ENCODE data around the gene MITF. TPM values are rescaled to one million over a fixed set of nuclear protein-coding genes. Genes with fewer than 3 reads are reported as not detected.

The MITF gene
- total RNA-seq, 1 experiment from 2014 or later, result 40.3 TPM

DNA sequence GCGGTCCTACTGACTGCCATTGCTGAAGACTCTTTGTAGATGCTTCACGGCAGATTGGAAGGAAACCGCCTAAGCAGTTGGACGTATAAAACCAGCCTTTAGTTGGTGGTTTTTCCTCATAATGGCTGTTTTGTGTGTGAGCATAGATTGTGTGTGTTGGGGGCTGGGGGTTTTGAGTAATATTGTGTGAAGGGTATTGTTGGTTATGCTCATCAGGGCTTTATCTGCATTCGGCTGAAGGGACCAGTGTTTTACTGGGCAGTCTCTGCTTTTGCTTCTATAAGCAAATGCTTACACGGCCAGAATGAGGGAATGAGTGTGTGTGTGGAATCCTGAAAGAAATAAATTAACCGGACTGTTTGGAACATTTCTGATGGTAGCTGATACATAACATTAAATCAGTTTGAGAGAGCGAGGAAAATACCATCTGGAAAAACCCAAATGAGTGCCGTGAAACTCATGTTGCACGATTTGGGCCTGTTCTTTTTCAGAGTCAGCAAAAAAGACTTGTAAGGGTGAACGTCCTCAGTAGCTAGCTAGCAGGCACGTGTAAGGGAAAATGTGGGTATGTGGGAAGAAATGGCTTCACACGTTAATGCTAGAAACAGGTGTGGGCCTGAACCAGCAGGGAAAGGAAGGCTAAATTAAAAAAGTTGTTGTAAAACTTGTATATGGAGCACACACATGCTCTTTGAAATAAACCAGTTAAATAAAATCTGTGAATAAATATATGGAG lies 1.9 kb downstream of the MITF start:
- no TSS peak for BruUV-seq (replicated peaks)
- Mint-ChIP-seq H3K4me3 (ENCODE audit: low read depth, unreplicated experiment) (no peak overlapping the region), H3K9me3 (ENCODE audit: low read depth, unreplicated experiment) (no peaks in the 10 kb centered on the region), H3K4me1 (ENCODE audit: low read depth, unreplicated experiment) (no peaks in the 10 kb centered on the region), H3K36me3 (ENCODE audit: insufficient read depth, unreplicated experiment) (peaks cover 18% of the 10 kb centered on the region), H3K27ac (ENCODE audit: unreplicated experiment) (no peak overlapping the region), H3K27me3 (ENCODE audit: unreplicated experiment) (peaks cover 12% of the 10 kb centered on the region)
- TF ChIP-seq, protein P1, sequence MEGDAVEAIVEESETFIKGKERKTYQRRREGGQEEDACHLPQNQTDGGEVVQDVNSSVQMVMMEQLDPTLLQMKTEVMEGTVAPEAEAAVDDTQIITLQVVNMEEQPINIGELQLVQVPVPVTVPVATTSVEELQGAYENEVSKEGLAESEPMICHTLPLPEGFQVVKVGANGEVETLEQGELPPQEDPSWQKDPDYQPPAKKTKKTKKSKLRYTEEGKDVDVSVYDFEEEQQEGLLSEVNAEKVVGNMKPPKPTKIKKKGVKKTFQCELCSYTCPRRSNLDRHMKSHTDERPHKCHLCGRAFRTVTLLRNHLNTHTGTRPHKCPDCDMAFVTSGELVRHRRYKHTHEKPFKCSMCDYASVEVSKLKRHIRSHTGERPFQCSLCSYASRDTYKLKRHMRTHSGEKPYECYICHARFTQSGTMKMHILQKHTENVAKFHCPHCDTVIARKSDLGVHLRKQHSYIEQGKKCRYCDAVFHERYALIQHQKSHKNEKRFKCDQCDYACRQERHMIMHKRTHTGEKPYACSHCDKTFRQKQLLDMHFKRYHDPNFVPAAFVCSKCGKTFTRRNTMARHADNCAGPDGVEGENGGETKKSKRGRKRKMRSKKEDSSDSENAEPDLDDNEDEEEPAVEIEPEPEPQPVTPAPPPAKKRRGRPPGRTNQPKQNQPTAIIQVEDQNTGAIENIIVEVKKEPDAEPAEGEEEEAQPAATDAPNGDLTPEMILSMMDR (IDR thresholded peaks at IDR 0.05; ENCODE audit: unreplicated experiment), result no peak
- no peak for DNase-seq
- CTCF ChIA-PET, result no interaction called here
- intact Hi-C loops (cut with micrococcal nuclease; ENCODE audit: unreplicated experiment), result no loop called here

DNA sequence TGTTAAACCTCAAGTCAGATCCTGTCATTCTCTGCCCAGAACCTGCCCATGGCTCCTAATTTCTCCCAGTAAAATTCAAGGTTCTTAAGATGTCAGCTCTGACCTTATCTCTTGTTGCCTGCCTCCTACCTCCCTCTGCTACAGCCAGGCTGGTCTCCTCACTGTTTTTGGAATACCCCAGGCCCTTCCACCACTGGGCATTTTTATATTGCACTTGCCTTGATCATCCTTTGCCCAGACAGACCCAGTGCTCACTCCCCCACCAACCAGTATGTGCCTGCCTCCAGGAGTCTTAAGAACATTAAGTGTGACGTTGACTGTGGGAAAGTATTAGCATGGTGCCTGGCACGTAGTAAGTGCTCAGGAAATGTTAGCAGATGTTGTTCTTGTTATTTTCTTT lies 3.1 kb downstream of the MITF start:
- TF ChIP-seq, protein P1 (IDR thresholded peaks at IDR 0.05; ENCODE audit: unreplicated experiment), result no peak
- Mint-ChIP-seq H3K9me3 (ENCODE audit: low read depth, unreplicated experiment) (no peaks in the 10 kb centered on the region), H3K27me3 (ENCODE audit: unreplicated experiment) (no peaks in the 10 kb centered on the region), H3K4me1 (ENCODE audit: low read depth, unreplicated experiment) (no peaks in the 10 kb centered on the region), H3K27ac (ENCODE audit: unreplicated experiment) (no peak overlapping the region), H3K36me3 (ENCODE audit: insufficient read depth, unreplicated experiment) (peaks cover 18% of the 10 kb centered on the region), H3K4me3 (ENCODE audit: low read depth, unreplicated experiment) (no peak overlapping the region)
- CTCF ChIA-PET, result no interaction called here
- no TSS peak for BruUV-seq (replicated peaks)
- intact Hi-C loops (cut with micrococcal nuclease; ENCODE audit: unreplicated experiment), result no loop called here
- no peak for DNase-seq

DNA sequence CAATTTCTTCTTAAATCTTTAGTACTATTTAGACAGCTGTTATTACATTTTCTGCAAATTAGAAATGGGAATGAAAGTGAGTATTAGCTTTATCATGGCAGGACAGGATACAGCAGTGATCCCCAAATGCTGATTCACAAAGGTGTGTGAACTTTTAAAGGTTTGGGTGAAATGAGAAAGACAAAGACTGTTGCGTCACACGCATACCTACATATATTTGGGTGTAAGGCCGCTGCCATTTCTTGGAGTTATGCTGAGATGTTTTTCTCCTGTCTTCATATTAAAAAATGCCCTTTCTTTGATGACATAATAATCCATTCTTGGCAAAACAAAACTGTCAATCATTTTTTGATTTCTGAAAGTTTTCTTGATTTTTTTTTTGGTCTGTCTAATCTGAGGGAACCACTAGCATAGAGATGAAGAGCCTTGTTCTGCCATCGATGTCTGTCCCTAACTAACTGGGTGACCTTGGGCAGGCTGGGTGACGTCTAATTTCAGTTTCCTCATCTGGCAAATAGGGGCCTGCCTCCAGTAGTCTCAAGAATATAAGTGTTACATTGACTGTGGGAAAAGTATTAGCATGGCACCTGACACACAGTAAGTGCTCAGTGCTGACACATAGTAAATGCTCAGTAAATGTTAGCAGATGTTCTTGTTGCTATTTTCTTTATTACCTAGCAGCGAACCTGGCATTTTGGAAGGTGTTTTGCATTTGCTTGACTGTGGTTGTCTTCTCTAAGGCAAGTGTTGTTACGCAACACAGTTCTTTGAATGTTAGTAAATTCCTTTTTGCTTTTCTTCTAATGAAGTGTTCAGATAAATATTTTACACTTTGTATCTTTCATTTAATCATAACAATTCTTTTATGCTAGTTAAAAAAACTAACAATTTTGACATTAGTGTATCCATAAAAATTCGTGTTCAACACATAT lies 5.0 kb downstream of the MITF start:
- H3K27ac Mint-ChIP-seq (ENCODE audit: unreplicated experiment), result no peak overlapping the region
- intact Hi-C loops (cut with micrococcal nuclease; ENCODE audit: unreplicated experiment), result no loop called here
- CTCF ChIA-PET, result no interaction called here
- H3K27me3 Mint-ChIP-seq (ENCODE audit: unreplicated experiment), result no peaks in the 10 kb centered on the region
- no peaks in the 10 kb centered on the region for H3K4me1 Mint-ChIP-seq (ENCODE audit: low read depth, unreplicated experiment)
- DNase-seq, result no peak
- TF ChIP-seq, protein P1 (IDR thresholded peaks at IDR 0.05; ENCODE audit: unreplicated experiment), result no peak
- H3K36me3 Mint-ChIP-seq (ENCODE audit: insufficient read depth, unreplicated experiment), result peaks cover 9% of the 10 kb centered on the region
- no TSS peak for BruUV-seq (replicated peaks)
- no peaks in the 10 kb centered on the region for H3K9me3 Mint-ChIP-seq (ENCODE audit: low read depth, unreplicated experiment)
- H3K4me3 Mint-ChIP-seq (ENCODE audit: low read depth, unreplicated experiment), result no peak overlapping the region

DNA sequence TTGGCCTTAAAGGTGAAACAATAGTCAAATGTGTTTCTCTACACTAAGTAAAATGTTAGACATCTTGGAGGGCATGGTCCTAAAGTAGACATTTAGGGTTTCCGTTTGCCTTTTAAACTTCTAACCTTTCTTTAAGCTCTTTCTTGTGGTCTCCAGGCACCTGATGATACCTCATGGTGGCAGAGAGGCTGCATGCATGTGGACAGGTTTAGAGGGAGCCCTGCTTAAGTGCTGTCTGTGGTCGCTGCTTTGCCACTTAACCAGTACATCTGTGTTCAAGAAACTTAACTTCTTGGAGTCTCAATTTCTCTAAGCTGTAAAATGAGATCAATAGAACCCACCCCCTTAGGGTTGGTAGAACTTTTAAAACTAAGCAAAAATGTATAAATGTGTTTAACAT lies 6.2 kb downstream of the MITF start:
- no TSS peak for BruUV-seq (replicated peaks)
- no peak overlapping the region for H3K27ac Mint-ChIP-seq (ENCODE audit: unreplicated experiment)
- H3K27me3 Mint-ChIP-seq (ENCODE audit: unreplicated experiment), result no peaks in the 10 kb centered on the region
- no peaks in the 10 kb centered on the region for H3K4me1 Mint-ChIP-seq (ENCODE audit: low read depth, unreplicated experiment)
- CTCF ChIA-PET, result no interaction called here
- H3K4me3 Mint-ChIP-seq (ENCODE audit: low read depth, unreplicated experiment), result no peak overlapping the region
- DNase-seq, result no peak
- TF ChIP-seq, protein P1 (IDR thresholded peaks at IDR 0.05; ENCODE audit: unreplicated experiment), result no peak
- H3K36me3 Mint-ChIP-seq (ENCODE audit: insufficient read depth, unreplicated experiment), result no peaks in the 10 kb centered on the region
- H3K9me3 Mint-ChIP-seq (ENCODE audit: low read depth, unreplicated experiment), result no peaks in the 10 kb centered on the region
- intact Hi-C loops (cut with micrococcal nuclease; ENCODE audit: unreplicated experiment), result no loop called here

Measured in Calu3 (cell line).